ENCODE data around the gene ORM2.
"Not testable (repeated sequence)": the region's sequence is repeated elsewhere in the genome, so short reads cannot be mapped to it uniquely, and the experiment has no call there.

Gene ORM2

GRCh38 chr9:114329625-114330022, at the start of gene ORM2:
Gene ORM2 (plus strand): TSS chr9:114329869. CDS start chr9:114329905, 36 bp downstream.
- H3K36me3 ChIP-seq (ENCODE audit: insufficient read depth); H3K27me3 ChIP-seq (ENCODE audit: insufficient read depth, low read depth); H4K20me1 ChIP-seq (ENCODE audit: insufficient read depth); H3K9ac ChIP-seq; H3K4me1 ChIP-seq (ENCODE audit: low read depth, poor library complexity, severe bottlenecking); H2AFZ ChIP-seq (ENCODE audit: low read depth); H3K4me2 ChIP-seq; H3K27ac ChIP-seq; H3K79me2 ChIP-seq (ENCODE audit: insufficient read depth, low read depth); H3K4me3 ChIP-seq (IDR thresholded peaks at IDR 0.05; ENCODE audit: insufficient read depth, low read depth, low read length): not testable (repeated sequence)

DNA sequence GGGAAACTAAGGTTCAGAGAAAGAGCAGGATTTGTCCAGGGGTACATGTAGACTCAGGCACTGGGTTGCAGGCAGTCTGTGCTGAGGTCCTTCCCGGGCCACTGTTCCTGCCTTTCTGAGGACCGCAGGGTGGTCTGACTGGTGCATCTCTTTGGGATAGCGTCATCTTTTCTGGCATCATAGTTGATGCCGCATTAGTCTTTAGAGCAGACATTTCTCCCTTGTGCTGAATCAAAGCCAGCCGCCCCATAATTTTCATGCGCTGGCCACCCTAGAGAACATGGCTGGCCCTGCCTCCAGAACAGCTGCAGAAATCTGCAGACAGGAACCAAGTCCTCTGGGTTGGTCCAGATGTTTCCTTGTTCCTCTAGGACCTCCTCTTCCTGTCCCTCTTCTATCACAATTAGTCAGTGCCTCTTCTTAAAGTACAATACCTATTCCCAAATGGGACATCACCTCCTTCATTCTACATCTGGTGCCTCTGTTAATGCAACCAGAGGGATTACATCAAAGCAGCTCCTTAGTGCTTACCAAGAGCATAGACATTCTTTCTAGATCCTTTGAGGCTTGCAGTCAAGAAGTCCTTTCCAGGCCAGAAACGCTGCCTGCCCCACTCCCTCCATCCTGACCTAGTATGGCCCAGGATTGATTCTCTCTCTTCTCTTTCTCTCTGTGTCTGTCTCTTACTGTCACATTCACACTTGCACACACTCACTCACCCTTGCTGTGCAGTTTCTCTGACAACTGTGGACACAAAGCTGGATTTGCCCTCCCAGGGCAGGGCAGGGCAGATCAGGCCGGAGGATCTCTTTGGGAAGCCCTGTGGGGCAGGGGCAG, 48.8 kb upstream of the ORM2 start:
- Histone ChIP-seq H3K36me3 (ENCODE audit: insufficient read depth) (no peaks in the 10 kb centered on the region), H3K4me1 (ENCODE audit: low read depth, poor library complexity, severe bottlenecking) (peaks cover 4% of the 10 kb centered on the region), H4K20me1 (ENCODE audit: insufficient read depth) (no peaks in the 10 kb centered on the region), H3K27me3 (ENCODE audit: insufficient read depth, low read depth) (no peaks in the 10 kb centered on the region), H3K79me2 (ENCODE audit: insufficient read depth, low read depth) (no peaks in the 10 kb centered on the region), H3K4me2 (no peak overlapping the region), H2AFZ (ENCODE audit: low read depth) (no peak overlapping the region), H3K4me3 (IDR thresholded peaks at IDR 0.05; ENCODE audit: insufficient read depth, low read depth, low read length) (no peak overlapping the region), H3K9ac (no peak overlapping the region), H3K27ac (no peak overlapping the region)
- TF ChIP-seq CTCF (conservative IDR thresholded peaks at IDR 0.05; ENCODE audit: low read depth, low read length) = no peak

DNA sequence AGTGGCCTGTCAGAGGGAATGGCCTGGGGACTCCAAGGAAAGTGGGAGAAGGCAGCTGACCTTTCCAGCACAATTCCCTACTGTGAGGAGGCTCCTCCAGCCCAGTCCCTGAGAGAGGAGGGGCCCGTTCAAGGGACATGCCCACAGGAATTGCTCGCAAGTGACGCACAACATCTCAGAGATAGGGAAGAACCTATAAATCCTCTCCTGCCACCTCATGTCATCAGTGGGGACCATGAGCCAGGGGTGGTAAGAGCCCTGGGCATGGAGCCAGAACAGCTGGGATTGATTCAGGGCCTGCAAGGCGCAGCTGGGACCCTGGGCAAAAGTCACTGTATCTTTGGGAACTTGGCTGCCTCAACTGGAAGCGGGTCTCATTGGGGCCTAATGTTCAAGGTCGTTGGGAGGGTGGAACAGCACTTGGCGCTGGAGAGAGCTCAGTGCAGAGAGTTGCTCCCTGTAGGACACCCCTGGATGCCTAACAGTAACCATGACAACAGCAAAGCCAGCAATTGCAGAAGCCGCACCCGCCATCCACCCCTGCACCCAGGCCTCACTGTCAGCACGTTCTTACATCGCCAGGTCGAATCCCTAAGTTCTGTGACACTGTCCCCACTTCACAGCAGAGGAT, 48.1 kb upstream of the ORM2 start:
- H3K4me3 ChIP-seq (IDR thresholded peaks at IDR 0.05; ENCODE audit: insufficient read depth, low read depth, low read length) = no peak overlapping the region
- no peak overlapping the region for H3K4me2 ChIP-seq
- peaks cover 4% of the 10 kb centered on the region for H3K4me1 ChIP-seq (ENCODE audit: low read depth, poor library complexity, severe bottlenecking)
- H2AFZ ChIP-seq (ENCODE audit: low read depth) = no peak overlapping the region
- TF ChIP-seq CTCF (conservative IDR thresholded peaks at IDR 0.05; ENCODE audit: low read depth, low read length) = no peak
- H3K79me2 ChIP-seq (ENCODE audit: insufficient read depth, low read depth) = no peaks in the 10 kb centered on the region
- no peak overlapping the region for H3K27ac ChIP-seq
- no peaks in the 10 kb centered on the region for H4K20me1 ChIP-seq (ENCODE audit: insufficient read depth)
- no peaks in the 10 kb centered on the region for H3K36me3 ChIP-seq (ENCODE audit: insufficient read depth)
- H3K9ac ChIP-seq = no peak overlapping the region
- H3K27me3 ChIP-seq (ENCODE audit: insufficient read depth, low read depth) = no peaks in the 10 kb centered on the region

DNA sequence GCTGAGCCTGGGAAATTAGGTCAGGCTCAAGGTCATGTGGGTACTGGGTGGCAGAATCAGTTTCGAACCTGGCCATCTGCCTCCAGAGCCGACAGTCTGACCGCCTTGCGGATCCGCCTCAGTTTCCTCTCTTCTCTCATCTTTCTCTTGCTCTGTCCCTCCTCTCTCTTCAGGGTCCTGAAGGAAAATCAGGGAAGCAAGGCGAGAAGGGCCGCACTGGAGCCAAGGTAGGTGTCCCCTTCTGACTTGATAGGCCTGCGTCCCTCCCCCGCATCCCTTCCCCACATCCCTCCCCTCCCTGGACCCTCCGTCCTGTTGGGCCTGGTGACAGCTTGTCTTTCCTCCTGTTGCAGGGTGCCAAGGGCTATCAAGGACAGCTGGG, 47.6 kb upstream of the ORM2 start:
- H3K79me2 ChIP-seq (ENCODE audit: insufficient read depth, low read depth) = no peaks in the 10 kb centered on the region

More for the DNA sequence above, 47.6 kb upstream of the ORM2 start:
- no peak for TF ChIP-seq CTCF (conservative IDR thresholded peaks at IDR 0.05; ENCODE audit: low read depth, low read length)
- H3K27me3 ChIP-seq (ENCODE audit: insufficient read depth, low read depth) = no peaks in the 10 kb centered on the region
- H3K4me1 ChIP-seq (ENCODE audit: low read depth, poor library complexity, severe bottlenecking) = peaks cover 4% of the 10 kb centered on the region
- H4K20me1 ChIP-seq (ENCODE audit: insufficient read depth) = no peaks in the 10 kb centered on the region
- H3K36me3 ChIP-seq (ENCODE audit: insufficient read depth) = no peaks in the 10 kb centered on the region
- H3K9ac ChIP-seq = no peak overlapping the region
- no peak overlapping the region for H2AFZ ChIP-seq (ENCODE audit: low read depth)
- H3K27ac ChIP-seq = no peak overlapping the region
- H3K4me2 ChIP-seq = no peak overlapping the region
- no peak overlapping the region for H3K4me3 ChIP-seq (IDR thresholded peaks at IDR 0.05; ENCODE audit: insufficient read depth, low read depth, low read length)
